BLaER1 treated with 17β-estradiol and CSF1 and Interleukin-3, amounts not matched to agents 10 nM and 100 nM (cell line): Measurements from ENCODE around the gene PCGF3.

Experiments
- H3K27ac ChIP-seq, 11 experiments: shearing (Covaris generic); formaldehyde crosslinking; 2 replicates each; pipeline ENCODE4 v1.8.1; 2022
- H3K27me3 ChIP-seq, 11 experiments: shearing (Covaris generic); formaldehyde crosslinking; 2 replicates each; pipeline ENCODE4 v1.8.1; 2022
- H3K36me3 ChIP-seq, 11 experiments: shearing (Covaris generic); formaldehyde crosslinking; 2 replicates each; pipeline ENCODE4 v1.8.1; 2022
- H3K4me1 ChIP-seq, 10 experiments: shearing (Covaris generic); formaldehyde crosslinking; 2 replicates each; pipeline ENCODE4 v1.8.1; 2022
- H3K4me2 ChIP-seq, 11 experiments: shearing (Covaris generic); formaldehyde crosslinking; 2 replicates each; pipeline ENCODE4 v1.8.1; 2022
- H3K4me3 ChIP-seq, 10 experiments: shearing (Covaris generic); formaldehyde crosslinking; 2 replicates each; pipeline ENCODE4 v1.8.1; 2022
- H3K9ac ChIP-seq, 11 experiments: shearing (Covaris generic); formaldehyde crosslinking; 2 replicates each; pipeline ENCODE4 v1.8.1; 2022
- H3K9me3 ChIP-seq, 11 experiments: shearing (Covaris generic); formaldehyde crosslinking; replicated peaks in 1 of 11; 2 replicates each; pipeline ENCODE4 v1.8.1; 2022
- H4K20me1 ChIP-seq, 11 experiments: shearing (Covaris generic); formaldehyde crosslinking; 2 replicates each; pipeline ENCODE4 v1.8.1; 2022
- Cebpa-rat ChIP-seq, 11 experiments: shearing (Covaris generic); IDR thresholded peaks; 2 replicates each; pipeline ENCODE4 v1.8.1; 2022

The PCGF3 gene

GRCh38 chr4:808860-809570 lies 103.4 kb downstream of the PCGF3 start:
- H3K36me3 ChIP-seq, result no peaks in the 10 kb centered on the region
- H4K20me1 ChIP-seq, result no peaks in the 10 kb centered on the region
- no peaks in the 10 kb centered on the region for H3K27me3 ChIP-seq
- H3K4me3 ChIP-seq, result no peak overlapping the region
- H3K4me2 ChIP-seq, result no peak overlapping the region
- H3K9me3 ChIP-seq, result peaks cover 14 to 31% (median 19%) of the 10 kb centered on the region in 11 experiments
- H3K4me1 ChIP-seq, result peaks cover 4 to 14% (median 9%) of the 10 kb centered on the region in 10 experiments; a peak in 17 of 20 replicates
- TF ChIP-seq Cebpa-rat (IDR thresholded peaks at IDR 0.05), result no peak
- H3K9ac ChIP-seq, result no peak overlapping the region
- H3K27ac ChIP-seq, result no peak overlapping the region

- Histone ChIP-seq H3K9ac (no peak overlapping the region), H3K36me3 (no peaks in the 10 kb centered on the region)
Observed at GRCh38 chr4:813900-814299, 108.3 kb downstream of the PCGF3 start.

GRCh38 chr4:814312-814850 lies 108.7 kb downstream of the PCGF3 start:
- H3K36me3 ChIP-seq, result no peaks in the 10 kb centered on the region
- H3K9ac ChIP-seq, result no peak overlapping the region
- H3K4me3 ChIP-seq, result no peak overlapping the region
- H3K4me1 ChIP-seq, result 0 out of 20 replicates have a peak, but pooled peaks cover 0 to 3% (median 0%) of the 10 kb centered on the region in 10 experiments
- no peak for TF ChIP-seq Cebpa-rat (IDR thresholded peaks at IDR 0.05)
- peaks cover 0 to 8% (median 0%) of the 10 kb centered on the region in 11 experiments; a peak in 3 of 22 replicates for H3K27me3 ChIP-seq
- H4K20me1 ChIP-seq, result no peaks in the 10 kb centered on the region; a peak in 2 of 22 replicates
- H3K27ac ChIP-seq, result no peak overlapping the region
- H3K9me3 ChIP-seq, result peaks cover 0 to 1% (median 0%) of the 10 kb centered on the region in 11 experiments; a peak in 3 of 22 replicates
- H3K4me2 ChIP-seq, result no peak overlapping the region

More at GRCh38 chr4:813900-814299, 108.3 kb downstream of the PCGF3 start:
- H3K4me3 ChIP-seq, result no peak overlapping the region
- no peak overlapping the region for H3K27ac ChIP-seq
- no peak overlapping the region for H3K4me2 ChIP-seq
- H3K27me3 ChIP-seq, result peaks cover 0 to 4% (median 0%) of the 10 kb centered on the region in 11 experiments; a peak in 2 of 22 replicates
- no peaks in the 10 kb centered on the region for H3K9me3 ChIP-seq
- peaks cover 0 to 3% (median 0%) of the 10 kb centered on the region in 10 experiments; a peak in 1 of 20 replicates for H3K4me1 ChIP-seq
- H4K20me1 ChIP-seq, result no peaks in the 10 kb centered on the region; a peak in 2 of 22 replicates
- no peak for TF ChIP-seq Cebpa-rat (IDR thresholded peaks at IDR 0.05)

DNA sequence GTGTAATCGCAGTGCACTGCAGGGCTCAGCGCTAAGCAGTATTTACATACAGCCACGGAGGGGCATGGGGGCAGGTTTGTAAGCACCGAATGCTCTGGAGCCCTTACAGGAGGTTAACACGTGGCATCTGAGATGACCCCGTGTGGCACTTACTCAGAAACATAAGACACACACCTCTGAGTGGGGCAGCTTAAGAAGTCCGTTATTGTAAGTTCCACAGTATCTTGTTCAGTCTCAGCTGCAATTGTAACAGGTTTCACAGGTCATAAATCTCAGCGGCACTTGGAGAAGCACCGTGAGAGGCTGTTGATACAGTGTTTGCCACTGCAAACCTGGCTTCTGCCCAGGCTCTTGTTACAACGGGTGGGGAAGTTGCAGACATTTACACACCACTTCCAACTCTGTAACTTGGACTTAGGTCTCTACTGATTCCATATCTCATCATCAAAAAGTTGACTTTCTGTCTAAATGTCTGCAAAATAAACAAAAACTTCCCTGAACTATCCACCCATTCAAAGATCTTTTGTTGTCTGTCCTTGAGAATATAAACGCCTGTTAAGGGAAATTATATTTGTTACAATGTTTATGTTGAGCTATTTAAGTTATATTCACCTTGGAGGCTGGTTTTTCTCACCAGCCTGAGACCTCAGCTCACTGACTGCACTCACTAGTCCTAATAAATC lies 110.0 kb downstream of the PCGF3 start:
- H3K27ac ChIP-seq, result no peak overlapping the region
- no peak overlapping the region for H3K9ac ChIP-seq
- H3K4me3 ChIP-seq, result no peak overlapping the region
- no peaks in the 10 kb centered on the region for H3K36me3 ChIP-seq
- 0 out of 20 replicates have a peak, but pooled peaks cover 0 to 3% (median 0%) of the 10 kb centered on the region in 10 experiments for H3K4me1 ChIP-seq
- peaks cover 0 to 19% (median 6%) of the 10 kb centered on the region in 11 experiments; a peak in 9 of 22 replicates for H3K27me3 ChIP-seq
- peaks cover 0 to 12% (median 0%) of the 10 kb centered on the region in 11 experiments; a peak in 5 of 22 replicates for H3K9me3 ChIP-seq
- H4K20me1 ChIP-seq, result no peaks in the 10 kb centered on the region; a peak in 2 of 22 replicates
- no peak overlapping the region for H3K4me2 ChIP-seq
- no peak for TF ChIP-seq Cebpa-rat (IDR thresholded peaks at IDR 0.05)

GRCh38 chr4:818106-818921 lies 112.7 kb downstream of the PCGF3 start:
- TF ChIP-seq Cebpa-rat (IDR thresholded peaks at IDR 0.05), result no peak
- peaks cover 0 to 14% (median 3%) of the 10 kb centered on the region in 10 experiments; a peak in 14 of 20 replicates for H3K4me1 ChIP-seq
- no peak overlapping the region for H3K4me3 ChIP-seq
- no peaks in the 10 kb centered on the region for H3K36me3 ChIP-seq
- peaks cover 0 to 12% (median 0%) of the 10 kb centered on the region in 11 experiments; a peak in 5 of 22 replicates for H3K9me3 ChIP-seq
- peaks cover 0 to 23% (median 7%) of the 10 kb centered on the region in 11 experiments; a peak in 8 of 22 replicates for H4K20me1 ChIP-seq
- no peak overlapping the region for H3K27ac ChIP-seq
- H3K27me3 ChIP-seq, result peaks cover 25 to 46% (median 31%) of the 10 kb centered on the region in 11 experiments
- H3K4me2 ChIP-seq, result no peak overlapping the region
- H3K9ac ChIP-seq, result no peak overlapping the region

GRCh38 chr4:819401-820229 lies 114.0 kb downstream of the PCGF3 start:
- H3K27me3 ChIP-seq, result peaks cover 38 to 59% (median 44%) of the 10 kb centered on the region in 11 experiments
- TF ChIP-seq Cebpa-rat (IDR thresholded peaks at IDR 0.05), result no peak

More at GRCh38 chr4:819401-820229, 114.0 kb downstream of the PCGF3 start:
- Histone ChIP-seq H3K4me2 (no peak overlapping the region), H3K4me3 (no peak overlapping the region), H3K36me3 (no peaks in the 10 kb centered on the region), H3K4me1 (peaks cover 6 to 27% (median 16%) of the 10 kb centered on the region in 10 experiments; a peak in 19 of 20 replicates), H3K27ac (no peak overlapping the region), H3K9ac (no peak overlapping the region), H3K9me3 (peaks cover 0 to 12% (median 0%) of the 10 kb centered on the region in 11 experiments; a peak in 5 of 22 replicates), H4K20me1 (peaks cover 0 to 36% (median 20%) of the 10 kb centered on the region in 11 experiments; a peak in 16 of 22 replicates)
